Naive thymus-derived CD4-positive, alpha-beta T cell (primary cell): ENCODE data around the gene RHOBTB1. TPM values are rescaled to one million over a fixed set of nuclear protein-coding genes. Genes with fewer than 3 reads are reported as not detected.

Experiments
- ATAC-seq: fragments of 150-1000 bp; cut with Tn5 transposase; 2 replicates; pipeline ENCODE4 v1.10.0; 2021; ENCODE audit warnings: mild to moderate bottlenecking, moderate library complexity
- CTCF ChIA-PET: fragments of 350-600 bp; sonication (Branson Sonifier 250); formaldehyde crosslinking; loops from one replicate; lab custom pipeline; 2021; ENCODE audit warnings: antibody characterized with exemption; lab: Charles Lee
- POLR2A ChIA-PET: fragments of 350-600 bp; sonication (Branson Sonifier 250); formaldehyde crosslinking; loops from one replicate; lab custom pipeline; 2021; ENCODE audit warnings: antibody characterized with exemption, inconsistent platforms; lab: Charles Lee
- DNase-seq, 9 donors: peaks; one replicate each; pipeline versions ENCODE4 v3.0.0 to v3.0.0-alpha.2; 2020 to 2022; ENCODE audit warnings: mixed read lengths in 1 of 9
- H3K27ac ChIP-seq: one replicate; pipeline ENCODE4 v1.7.0; 2013; ENCODE audit warnings: mild to moderate bottlenecking, low read depth, low read length, moderate library complexity
- H3K27me3 ChIP-seq, 2 donors: one replicate each; pipeline ENCODE4 v1.7.0; 2013; ENCODE audit warnings: low read length in 2 of 2, mild to moderate bottlenecking in 2 of 2, moderate library complexity in 2 of 2; ENCODE audit not compliant: control insufficient read depth in 2 of 2, insufficient read depth in 2 of 2
- H3K36me3 ChIP-seq, 3 experiments: 1 replicate in 2 of 3; 2 replicates in 1 of 3; pipeline ENCODE4 v1.7.0; 2013; ENCODE audit warnings: low read length in 3 of 3, mild to moderate bottlenecking in 3 of 3, moderate library complexity in 1 of 3; ENCODE audit not compliant: insufficient read depth in 3 of 3, control insufficient read depth in 2 of 3
- H3K4me1 ChIP-seq, 2 donors: one replicate each; pipeline ENCODE4 v1.7.0; 2013; ENCODE audit warnings: low read length in 2 of 2, mild to moderate bottlenecking in 2 of 2, moderate library complexity in 1 of 2; ENCODE audit not compliant: control insufficient read depth in 2 of 2, insufficient read depth in 2 of 2
- H3K4me3 ChIP-seq: 2 replicates; pipeline ENCODE4 v1.7.0; 2013; ENCODE audit warnings: mild to moderate bottlenecking, low read length
- H3K9me3 ChIP-seq, 3 experiments: 1 replicate in 2 of 3; 2 replicates in 1 of 3; pipeline ENCODE4 v1.7.0; 2013; ENCODE audit warnings: low read length in 3 of 3; ENCODE audit not compliant: control insufficient read depth in 2 of 3
- H3K27ac Mint-ChIP-seq, 9 donors: one replicate each; pipeline ENCODE4 v1.8.0; 2020 to 2022; ENCODE audit warnings: mixed read lengths in 9 of 9, mild to moderate bottlenecking in 8 of 9, moderate library complexity in 5 of 9, inconsistent platforms in 2 of 9
- H3K27me3 Mint-ChIP-seq, 5 donors: one replicate each; pipeline ENCODE4 v1.8.0; 2021 to 2022; ENCODE audit warnings: mixed read lengths in 5 of 5, mild to moderate bottlenecking in 1 of 5
- H3K36me3 Mint-ChIP-seq, 5 donors: one replicate each; pipeline ENCODE4 v1.8.0; 2020 to 2022; ENCODE audit warnings: mixed read lengths in 5 of 5, mild to moderate bottlenecking in 3 of 5, inconsistent platforms in 1 of 5
- H3K4me1 Mint-ChIP-seq, 7 donors: one replicate each; pipeline ENCODE4 v1.8.0; 2020 to 2022; ENCODE audit warnings: mixed read lengths in 7 of 7, mild to moderate bottlenecking in 3 of 7, inconsistent platforms in 1 of 7
- H3K4me3 Mint-ChIP-seq, 10 donors: one replicate each; pipeline ENCODE4 v1.8.0; 2020 to 2022; ENCODE audit warnings: mild to moderate bottlenecking in 10 of 10, mixed read lengths in 10 of 10, moderate library complexity in 6 of 10, inconsistent platforms in 2 of 10
- H3K9me3 Mint-ChIP-seq, 11 donors: one replicate each; pipeline ENCODE4 v1.8.0; 2020 to 2022; ENCODE audit warnings: mixed read lengths in 11 of 11, mild to moderate bottlenecking in 4 of 11, inconsistent platforms in 1 of 11, moderate library complexity in 1 of 11
- intact Hi-C, 2 donors: fragments of 100-400 bp; cut with micrococcal nuclease; formaldehyde crosslinking; loops; one replicate each; pipeline ENCODE4 v1.15.1; 2023
- polyA plus RNA-seq, 2 donors: library from polyadenylated mRNA; unstranded; fragments of 300-500 nt; fragmentation: Illumina TruSeq; gene quantifications; one replicate each; pipeline ENCODE4 v1.2.3, GENCODE V29; 2021
- total RNA-seq, 6 experiments: library from RNA in 5 of 6; stranded (reverse) in 5 of 6; gene quantifications; 1 replicate in 5 of 6; 2 replicates in 1 of 6; pipeline ENCODE4 v1.2.3 and lab custom pipeline; 2021 to 2026

Gene RHOBTB1
- total and polyA plus RNA-seq, 7 experiments from 2014 or later = 0.11 to 1.1 (median 0.22) TPM; not detected in 3

GRCh38 chr10:60953420-60953819, 9.4 kb upstream of the RHOBTB1 start:
- ChIA-PET POLR2A (no interaction called here), CTCF (no interaction called here)
- H3K9me3 ChIP-seq = no peaks in the 10 kb centered on the region
- Mint-ChIP-seq H3K9me3 (no peaks in the 10 kb centered on the region), H3K36me3 (no peaks in the 10 kb centered on the region), H3K27ac (no peak overlapping the region), H3K4me1 (peaks cover 0 to 10% (median 0%) of the 10 kb centered on the region in 7 donors), H3K4me3 (no peak overlapping the region), H3K27me3 (peaks cover 14 to 53% (median 29%) of the 10 kb centered on the region in 5 donors)
- no peaks in the 10 kb centered on the region for H3K36me3 ChIP-seq
- H3K4me1 ChIP-seq = no peaks in the 10 kb centered on the region
- no peak overlapping the region for H3K27ac ChIP-seq
- intact Hi-C loops = no loop called here
- H3K27me3 ChIP-seq = no peaks in the 10 kb centered on the region
- ATAC-seq (no peak), DNase-seq (no peak)
- no peak overlapping the region for H3K4me3 ChIP-seq

GRCh38 chr10:60952846-60953220, 8.8 kb upstream of the RHOBTB1 start:
- Histone ChIP-seq H3K27ac (no peak overlapping the region), H3K9me3 (no peaks in the 10 kb centered on the region), H3K36me3 (no peaks in the 10 kb centered on the region), H3K4me3 (no peak overlapping the region), H3K4me1 (no peaks in the 10 kb centered on the region), H3K27me3 (no peaks in the 10 kb centered on the region)
- H3K36me3 Mint-ChIP-seq = no peaks in the 10 kb centered on the region
- intact Hi-C loops = no loop called here
- ChIA-PET CTCF (no interaction called here), POLR2A (no interaction called here)
- peaks cover 0 to 10% (median 0%) of the 10 kb centered on the region in 7 donors for H3K4me1 Mint-ChIP-seq
- DNase-seq (no peak), ATAC-seq (no peak)
- H3K27ac Mint-ChIP-seq = no peak overlapping the region
- peaks cover 18 to 54% (median 33%) of the 10 kb centered on the region in 5 donors for H3K27me3 Mint-ChIP-seq
- no peak overlapping the region for H3K4me3 Mint-ChIP-seq
- peaks cover 0 to 4% (median 0%) of the 10 kb centered on the region in 11 donors for H3K9me3 Mint-ChIP-seq

GRCh38 chr10:60952067-60952845, 8.3 kb upstream of the RHOBTB1 start:
- intact Hi-C loops = no loop called here
- Mint-ChIP-seq H3K9me3 (peaks cover 0 to 4% (median 0%) of the 10 kb centered on the region in 11 donors), H3K4me3 (no peak overlapping the region), H3K27ac (no peak overlapping the region), H3K27me3 (peaks cover 21 to 54% (median 38%) of the 10 kb centered on the region in 5 donors), H3K36me3 (no peaks in the 10 kb centered on the region), H3K4me1 (peaks cover 0 to 10% (median 0%) of the 10 kb centered on the region in 7 donors)
- Histone ChIP-seq H3K27me3 (no peaks in the 10 kb centered on the region), H3K27ac (no peak overlapping the region), H3K9me3 (no peaks in the 10 kb centered on the region), H3K4me3 (no peak overlapping the region), H3K4me1 (no peaks in the 10 kb centered on the region), H3K36me3 (no peaks in the 10 kb centered on the region)
- DNase-seq = no peak
- CTCF ChIA-PET = no interaction called here
- ATAC-seq = no peak
- POLR2A ChIA-PET = no interaction called here

GRCh38 chr10:60951272-60951724, 7.3 kb upstream of the RHOBTB1 start:
- no peaks in the 10 kb centered on the region for H3K27me3 ChIP-seq
- H3K27me3 Mint-ChIP-seq = peaks cover 27 to 62% (median 48%) of the 10 kb centered on the region in 5 donors
- H3K9me3 Mint-ChIP-seq = peaks cover 0 to 4% (median 0%) of the 10 kb centered on the region in 11 donors
- no peak overlapping the region for H3K4me3 Mint-ChIP-seq
- H3K36me3 ChIP-seq = no peaks in the 10 kb centered on the region
- H3K27ac Mint-ChIP-seq = no peak overlapping the region
- H3K4me3 ChIP-seq = no peak overlapping the region
- POLR2A ChIA-PET = no interaction called here
- DNase-seq (no peak), ATAC-seq (no peak)
- no peaks in the 10 kb centered on the region for H3K4me1 ChIP-seq
- peaks cover 0 to 6% (median 0%) of the 10 kb centered on the region in 5 donors for H3K36me3 Mint-ChIP-seq
- H3K4me1 Mint-ChIP-seq = peaks cover 0 to 10% (median 0%) of the 10 kb centered on the region in 7 donors
- no peak overlapping the region for H3K27ac ChIP-seq
- intact Hi-C loops = no loop called here
- CTCF ChIA-PET = no interaction called here
- no peaks in the 10 kb centered on the region for H3K9me3 ChIP-seq

GRCh38 chr10:60950300-60950699, 6.3 kb upstream of the RHOBTB1 start:
- Mint-ChIP-seq H3K36me3 (peaks cover 0 to 6% (median 0%) of the 10 kb centered on the region in 5 donors), H3K4me3 (no peak overlapping the region), H3K9me3 (peaks cover 0 to 4% (median 0%) of the 10 kb centered on the region in 11 donors), H3K27me3 (peaks cover 32 to 65% (median 52%) of the 10 kb centered on the region in 5 donors), H3K4me1 (peaks cover 0 to 10% (median 0%) of the 10 kb centered on the region in 7 donors), H3K27ac (no peak overlapping the region)
- ATAC-seq (no peak), DNase-seq (no peak)
- Histone ChIP-seq H3K4me3 (no peak overlapping the region), H3K27ac (no peak overlapping the region), H3K4me1 (no peaks in the 10 kb centered on the region), H3K9me3 (no peaks in the 10 kb centered on the region), H3K27me3 (peaks cover under 1 to 2% of the 10 kb centered on the region in 2 donors), H3K36me3 (no peaks in the 10 kb centered on the region)
- ChIA-PET CTCF (no interaction called here), POLR2A (no interaction called here)
- intact Hi-C loops = no loop called here

- Mint-ChIP-seq H3K4me3 (no peak overlapping the region), H3K9me3 (peaks cover 0 to 4% (median 0%) of the 10 kb centered on the region in 11 donors), H3K27me3 (peaks cover 31 to 77% (median 57%) of the 10 kb centered on the region in 5 donors), H3K27ac (no peak overlapping the region), H3K36me3 (peaks cover 0 to 6% (median 0%) of the 10 kb centered on the region in 5 donors), H3K4me1 (peaks cover 4 to 10% (median 5%) of the 10 kb centered on the region in 7 donors)
- CTCF ChIA-PET = no interaction called here
- Histone ChIP-seq H3K27me3 (peaks cover 4 to 5% of the 10 kb centered on the region in 2 donors), H3K36me3 (no peaks in the 10 kb centered on the region), H3K27ac (no peak overlapping the region), H3K4me1 (peaks cover 0 to under 1% of the 10 kb centered on the region in 2 donors), H3K9me3 (no peaks in the 10 kb centered on the region), H3K4me3 (no peak overlapping the region)
- intact Hi-C loops = no loop called here
- no peak for DNase-seq
- no peak for ATAC-seq
- POLR2A ChIA-PET = no interaction called here
Observed at GRCh38 chr10:60948851-60949250, 4.9 kb upstream of the RHOBTB1 start.
